K562 (cell line): ENCODE data around the gene PGS1. TPM values are rescaled to one million over a fixed set of nuclear protein-coding genes. Genes with fewer than 3 reads are reported as not detected.

Experiments used
- ATAC-seq: fragments of 200-7000 bp; cut with Tn5 transposase; 3 replicates; pipeline ENCODE4 v1.9.1; 2020; ENCODE audit warnings: moderate library complexity
- BruUV-seq: library from RNA; stranded (reverse); fragments of 400-500 nt; replicated peaks from 2 replicates; lab custom pipeline; 2021; lab: Mats Ljungman, UMichigan
- CTCF ChIA-PET: fragments of 300-600 bp; formaldehyde crosslinking; extraction: SDS; loops from one replicate; lab custom pipeline; 2021; ENCODE audit warnings: low intra/inter-chr PET ratio; lab: Yijun Ruan, JAX
- POLR2A ChIA-PET: fragments of 300-600, 350-650 bp; sonication (Branson Sonifier 250); formaldehyde crosslinking; extraction: SDS; loops from one replicate; lab custom pipeline; 2021; ENCODE audit warnings: antibody characterized with exemption, inconsistent platforms; lab: Yijun Ruan, JAX
- DNase-seq, 4 experiments: peaks; one replicate each; pipeline versions ENCODE4 v3.0.0 to v3.0.0-alpha.2; 2011 to 2018; ENCODE audit warnings: low spot score in 3 of 4, mixed read lengths in 3 of 4; ENCODE audit errors: extremely low read depth in 1 of 4
- FAIRE-seq: peaks from 2 replicates; lab custom pipeline; 2011; peaks lifted over from hg19 to GRCh38; lab: Jason Lieb, UNC
- H2AFZ ChIP-seq: 2 replicates; pipeline ENCODE4 v1.6.0; 2011; ENCODE audit warnings: low read depth, low read length, control low read depth, inconsistent platforms
- H3K27ac ChIP-seq: fragments of 200-600 bp; 3 replicates; pipeline ENCODE4 v1.8.0; 2011; ENCODE audit warnings: low read depth, mild to moderate bottlenecking, control low read depth, inconsistent platforms, low read length, moderate library complexity, mixed read lengths; ENCODE audit errors: extremely low read depth
- H3K27me3 ChIP-seq, 2 experiments: fragments of 300-600 bp in 1 of 2; 2 replicates in 1 of 2; 3 replicates in 1 of 2; pipeline versions ENCODE4 v1.6.0 to v1.8.0; 2011; ENCODE audit warnings: inconsistent platforms in 2 of 2, low read length in 2 of 2, mild to moderate bottlenecking in 1 of 2, mixed read lengths in 1 of 2, moderate library complexity in 1 of 2; ENCODE audit not compliant: control insufficient read depth in 2 of 2, insufficient read depth in 2 of 2
- H3K36me3 ChIP-seq: fragments of 300-600 bp; 3 replicates; pipeline ENCODE4 v1.8.0; 2011; ENCODE audit warnings: mild to moderate bottlenecking, low read length, inconsistent platforms; ENCODE audit not compliant: control insufficient read depth, insufficient read depth
- H3K4me1 ChIP-seq, 2 experiments: fragments of 200-600 bp in 1 of 2; replicated peaks in 1 of 2; 2 replicates in 1 of 2; 3 replicates in 1 of 2; pipeline versions ENCODE4 v1.5.1 to v1.8.0; 2011; ENCODE audit warnings: inconsistent platforms in 2 of 2, low read length in 2 of 2, mild to moderate bottlenecking in 1 of 2, mixed read lengths in 1 of 2, moderate library complexity in 1 of 2; ENCODE audit not compliant: control insufficient read depth in 2 of 2, insufficient read depth in 2 of 2
- H3K4me2 ChIP-seq: 2 replicates; pipeline ENCODE4 v1.6.1; 2011; ENCODE audit warnings: low read length, control low read depth, inconsistent platforms, mixed read lengths; ENCODE audit not compliant: insufficient read depth
- H3K4me3 ChIP-seq: fragments of 200-600 bp; sonication (generic), shearing (Covaris generic); 2 replicates; pipeline ENCODE4 v1.5.1; 2016; ENCODE audit warnings: control low read depth, inconsistent platforms
- H3K79me2 ChIP-seq: fragments of 200-600 bp; 3 replicates; pipeline ENCODE4 v1.8.0; 2011; ENCODE audit warnings: low read length, inconsistent platforms; ENCODE audit not compliant: control insufficient read depth, insufficient read depth
- H3K9ac ChIP-seq, 2 experiments: 2 replicates each; pipeline versions ENCODE4 v1.6.0 to v1.6.1; 2011; ENCODE audit warnings: low read depth in 2 of 2, low read length in 2 of 2, control low read depth in 1 of 2, inconsistent platforms in 1 of 2, mild to moderate bottlenecking in 1 of 2, mixed read lengths in 1 of 2; ENCODE audit not compliant: insufficient read depth in 1 of 2
- H3K9me1 ChIP-seq: one replicate; pipeline ENCODE4 v1.6.0; 2011; ENCODE audit warnings: inconsistent platforms, mild to moderate bottlenecking, low read length, moderate library complexity; ENCODE audit not compliant: control insufficient read depth, insufficient read depth
- H3K9me3 ChIP-seq: replicated peaks from 2 replicates; pipeline ENCODE4 v1.5.1; 2011; ENCODE audit warnings: low read depth, low read length, inconsistent platforms; ENCODE audit not compliant: control insufficient read depth, insufficient read depth
- H4K20me1 ChIP-seq: replicated peaks from 2 replicates; pipeline ENCODE4 v1.6.1; 2011; ENCODE audit warnings: low read length, inconsistent platforms, mixed read lengths; ENCODE audit not compliant: control insufficient read depth, insufficient read depth
- NELFE ChIP-seq: IDR thresholded peaks from 2 replicates; pipeline ENCODE4 v1.6.1; 2011; ENCODE audit warnings: mild to moderate bottlenecking; ENCODE audit not compliant: insufficient read depth, insufficient read length
- PCBP2 ChIP-seq: fragments of 200-400 bp; formaldehyde crosslinking; IDR thresholded peaks from 2 replicates; pipeline ENCODE4 v1.6.1; 2018; ENCODE audit warnings: low read length, low read depth, mild to moderate bottlenecking, moderate library complexity; ENCODE audit not compliant: poor library complexity, severe bottlenecking
- SPI1 ChIP-seq: IDR thresholded peaks from 2 replicates; pipeline ENCODE4 v1.6.1; 2011; ENCODE audit warnings: low read depth, low read length, control low read depth, borderline replicate concordance
- WGBS: fragments of 100-300 bp; shearing (Covaris generic); methylation state at CpG from one replicate; pipeline ENCODE4 v1.1.6; 2016; ENCODE audit warnings: low coverage, mixed read lengths; ENCODE audit not compliant: insufficient coverage; ENCODE audit errors: missing lambda C conversion rate; 5-methylcytosine and 5-hydroxymethylcytosine counted together
- in situ Hi-C: fragments of 300-500 bp; cut with MboI; formaldehyde crosslinking; loops from 4 replicates; pipeline ENCODE4 v1.15.0; 2018; ENCODE audit warnings: inconsistent platforms, mixed read lengths
- intact Hi-C: fragments of 100-400 bp; cut with micrococcal nuclease; formaldehyde crosslinking; loops from 2 replicates; pipeline ENCODE4 v1.14.2; 2022
- polyA plus RNA-seq, 8 experiments: library from polyadenylated mRNA; depleted of rRNA in 4 of 8; stranded (reverse) in 5 of 8; unstranded in 3 of 8; fragments of >200 nt; fragmentation: Nextera tagmentation in 2 of 8; fragmentation: Illumina TruSeq in 1 of 8; extraction: Ambion mirVana in 2 of 8; extraction: Trizol in 1 of 8; gene quantifications; 2 replicates each; pipeline versions ENCODE4 v1.2.1 to v1.2.3, GENCODE V29; 2011 to 2014; ENCODE audit warnings: inconsistent platforms in 1 of 8, missing spikeins in 1 of 8
- total RNA-seq, 7 experiments: library from RNA; depleted of rRNA in 6 of 7; stranded (reverse); fragments of >200 nt in 6 of 7; fragmentation: Illumina TruSeq in 2 of 7; extraction: Trizol in 2 of 7; gene quantifications; 2 replicates each; pipeline versions ENCODE4 v1.2.1 to v1.2.3, GENCODE V29; 2011 to 2021; ENCODE audit warnings: low replicate concordance in 1 of 7

The PGS1 gene
- total and polyA plus RNA-seq, 9 of the 15 experiments (the other 6 are each of a cell fraction or from before 2014, with no cell fraction given): 1.3 to 39.4 (median 22.3) TPM

DNA sequence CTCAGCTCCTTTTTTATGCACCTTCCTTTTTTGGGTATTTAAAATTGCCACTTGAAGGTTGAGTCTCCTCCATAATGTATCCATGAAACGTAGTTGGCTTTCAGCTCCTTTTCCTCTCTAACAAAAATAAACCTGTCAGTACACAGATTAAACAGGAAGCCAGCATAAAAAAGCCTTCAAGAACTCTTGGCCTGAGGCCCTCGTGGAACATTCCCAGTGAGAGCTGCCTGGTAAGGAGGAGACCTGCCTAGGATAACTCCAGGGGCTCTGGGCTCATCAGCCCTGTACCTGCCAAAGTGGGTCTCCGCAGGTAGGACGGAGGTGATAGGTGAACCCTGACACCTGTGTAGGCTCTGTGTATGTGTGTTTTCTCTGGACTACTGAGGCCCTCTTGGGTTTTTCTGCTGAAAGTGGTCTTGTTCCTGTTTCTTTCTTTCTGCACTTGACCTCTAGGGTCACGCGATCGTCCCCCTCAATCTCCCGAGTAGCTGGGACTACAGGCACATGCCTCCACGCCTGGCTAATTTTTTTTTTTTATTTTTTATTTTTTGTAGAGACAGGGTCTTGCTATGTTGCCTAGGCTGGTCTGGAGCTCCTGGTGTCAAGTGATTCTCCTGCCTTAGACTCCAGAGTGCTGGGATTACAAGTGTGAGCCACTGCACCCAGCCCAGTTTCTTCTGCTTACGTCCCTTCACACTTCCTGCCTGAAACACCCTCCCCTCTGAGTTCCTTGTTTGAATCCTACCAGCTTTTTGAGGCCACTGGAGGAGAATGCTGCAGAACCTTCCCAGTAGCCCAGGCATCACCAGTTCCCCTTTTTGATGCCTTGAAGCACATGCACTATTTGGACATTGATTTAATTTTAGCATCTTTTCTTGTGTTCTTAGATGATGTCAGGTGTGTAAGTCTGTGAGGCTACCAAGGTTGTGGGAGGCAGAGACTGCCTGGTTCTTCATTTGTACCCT lies 9.8 kb downstream of the PGS1 start:
- no peak overlapping the region for H3K4me3 ChIP-seq
- H4K20me1 ChIP-seq: peaks cover 25% of the 10 kb centered on the region
- no peaks in the 10 kb centered on the region for H3K9me3 ChIP-seq
- peaks cover 12 to 20% of the 10 kb centered on the region in 2 experiments for H3K4me1 ChIP-seq
- H3K9ac ChIP-seq: no peak overlapping the region
- POLR2A ChIA-PET: interaction anchor here (0.6 to 1.0 kb wide), 2 partner anchors 9 to 119 kb away, joined by 3 to 5 read pairs; partner anchors contain the start of gene PGS1
- ATAC-seq: no peak
- FAIRE-seq: no peak
- BruUV-seq: no TSS peak
- H3K27ac ChIP-seq: no peak overlapping the region
- no peak for DNase-seq
- peaks cover 5% of the 10 kb centered on the region for H3K9me1 ChIP-seq
- peaks cover 89% of the 10 kb centered on the region for H3K79me2 ChIP-seq
- CTCF ChIA-PET: no interaction called here
- WGBS: 83% methylated on average over 10 of the region's 10 CpGs
- in situ Hi-C loops (no loop called here), intact Hi-C loops (no loop called here)
- TF ChIP-seq PCBP2 (no peak), SPI1 (peak; percentile 92), NELFE (no peak)
- H3K27me3 ChIP-seq: no peaks in the 10 kb centered on the region
- peaks cover 44% of the 10 kb centered on the region; the same call in 2 of the 3 replicates for H3K36me3 ChIP-seq
- no peak overlapping the region for H2AFZ ChIP-seq
- no peak overlapping the region for H3K4me2 ChIP-seq
